BLaER1 treated with 17β-estradiol and CSF1 and Interleukin-3, amounts not matched to agents 10 nM and 100 nM (cell line): ENCODE data around the gene ELMOD1.
A peak's percentile ranks its signal among the peaks of the same experiment; 100 is the strongest.

Experiments
- H3K27ac ChIP-seq, 11 experiments: shearing (Covaris generic); formaldehyde crosslinking; 2 replicates each; pipeline ENCODE4 v1.8.1; 2022
- H3K27me3 ChIP-seq, 11 experiments: shearing (Covaris generic); formaldehyde crosslinking; 2 replicates each; pipeline ENCODE4 v1.8.1; 2022
- H3K36me3 ChIP-seq, 11 experiments: shearing (Covaris generic); formaldehyde crosslinking; 2 replicates each; pipeline ENCODE4 v1.8.1; 2022
- H3K4me1 ChIP-seq, 10 experiments: shearing (Covaris generic); formaldehyde crosslinking; 2 replicates each; pipeline ENCODE4 v1.8.1; 2022
- H3K4me2 ChIP-seq, 11 experiments: shearing (Covaris generic); formaldehyde crosslinking; 2 replicates each; pipeline ENCODE4 v1.8.1; 2022
- H3K4me3 ChIP-seq, 10 experiments: shearing (Covaris generic); formaldehyde crosslinking; 2 replicates each; pipeline ENCODE4 v1.8.1; 2022
- H3K9ac ChIP-seq, 11 experiments: shearing (Covaris generic); formaldehyde crosslinking; 2 replicates each; pipeline ENCODE4 v1.8.1; 2022
- H3K9me3 ChIP-seq, 11 experiments: shearing (Covaris generic); formaldehyde crosslinking; replicated peaks in 1 of 11; 2 replicates each; pipeline ENCODE4 v1.8.1; 2022
- H4K20me1 ChIP-seq, 11 experiments: shearing (Covaris generic); formaldehyde crosslinking; 2 replicates each; pipeline ENCODE4 v1.8.1; 2022
- Cebpa-rat ChIP-seq, 11 experiments: shearing (Covaris generic); IDR thresholded peaks; 2 replicates each; pipeline ENCODE4 v1.8.1; 2022

Gene ELMOD1

DNA sequence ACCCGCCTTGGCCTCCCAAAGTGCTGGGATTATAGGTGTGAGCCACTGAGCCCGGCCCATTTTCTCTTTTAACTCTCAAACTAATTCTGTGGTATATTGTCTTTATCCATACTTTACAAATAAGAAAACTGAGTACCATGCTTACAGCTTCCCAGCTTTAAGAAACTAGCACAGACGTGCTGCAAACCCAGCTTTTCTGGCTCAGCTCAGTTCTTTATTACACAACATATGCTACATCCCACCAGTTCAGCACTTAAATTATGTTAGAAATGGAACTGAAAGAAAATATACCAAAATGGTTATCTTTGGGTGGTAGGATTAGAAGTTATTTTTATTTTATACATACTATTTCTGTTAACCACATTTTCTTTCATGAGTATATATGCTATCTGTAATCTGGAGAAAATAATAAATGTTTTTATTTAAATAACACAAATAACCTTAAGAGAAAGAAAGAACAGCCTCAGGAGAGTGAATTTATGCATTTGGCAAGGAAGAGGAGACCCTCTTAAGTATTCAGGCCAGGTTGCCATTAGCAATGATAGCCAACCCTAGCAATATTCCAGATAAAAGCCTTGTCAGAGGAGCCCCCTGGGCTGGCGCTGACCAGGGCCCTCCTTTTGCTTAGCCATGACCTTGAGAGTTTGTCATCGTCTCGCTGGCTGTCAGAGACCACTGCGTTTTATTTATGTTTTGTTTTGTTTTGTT lies 87.1 kb downstream of the ELMOD1 start:
- Histone ChIP-seq H3K4me2 (no peak overlapping the region), H3K27me3 (no peaks in the 10 kb centered on the region), H3K27ac (no peak overlapping the region), H3K9me3 (no peaks in the 10 kb centered on the region), H3K4me1 (peaks cover 0 to 17% (median 0%) of the 10 kb centered on the region in 10 experiments; a peak in 8 of 20 replicates), H3K4me3 (no peak overlapping the region), H4K20me1 (no peaks in the 10 kb centered on the region), H3K9ac (no peak overlapping the region), H3K36me3 (no peaks in the 10 kb centered on the region)
- TF ChIP-seq Cebpa-rat (IDR thresholded peaks at IDR 0.05) = no peak

GRCh38 chr11:107678632-107678971 lies 87.7 kb downstream of the ELMOD1 start:
- Histone ChIP-seq H3K36me3 (no peaks in the 10 kb centered on the region), H3K9me3 (no peaks in the 10 kb centered on the region), H3K9ac (no peak overlapping the region), H3K27me3 (no peaks in the 10 kb centered on the region), H3K4me2 (no peak overlapping the region), H3K4me3 (no peak overlapping the region), H3K4me1 (peaks cover 0 to 22% (median 0%) of the 10 kb centered on the region in 10 experiments; a peak in 8 of 20 replicates), H3K27ac (no peak overlapping the region), H4K20me1 (no peaks in the 10 kb centered on the region)
- TF ChIP-seq Cebpa-rat (IDR thresholded peaks at IDR 0.05) = no peak

DNA sequence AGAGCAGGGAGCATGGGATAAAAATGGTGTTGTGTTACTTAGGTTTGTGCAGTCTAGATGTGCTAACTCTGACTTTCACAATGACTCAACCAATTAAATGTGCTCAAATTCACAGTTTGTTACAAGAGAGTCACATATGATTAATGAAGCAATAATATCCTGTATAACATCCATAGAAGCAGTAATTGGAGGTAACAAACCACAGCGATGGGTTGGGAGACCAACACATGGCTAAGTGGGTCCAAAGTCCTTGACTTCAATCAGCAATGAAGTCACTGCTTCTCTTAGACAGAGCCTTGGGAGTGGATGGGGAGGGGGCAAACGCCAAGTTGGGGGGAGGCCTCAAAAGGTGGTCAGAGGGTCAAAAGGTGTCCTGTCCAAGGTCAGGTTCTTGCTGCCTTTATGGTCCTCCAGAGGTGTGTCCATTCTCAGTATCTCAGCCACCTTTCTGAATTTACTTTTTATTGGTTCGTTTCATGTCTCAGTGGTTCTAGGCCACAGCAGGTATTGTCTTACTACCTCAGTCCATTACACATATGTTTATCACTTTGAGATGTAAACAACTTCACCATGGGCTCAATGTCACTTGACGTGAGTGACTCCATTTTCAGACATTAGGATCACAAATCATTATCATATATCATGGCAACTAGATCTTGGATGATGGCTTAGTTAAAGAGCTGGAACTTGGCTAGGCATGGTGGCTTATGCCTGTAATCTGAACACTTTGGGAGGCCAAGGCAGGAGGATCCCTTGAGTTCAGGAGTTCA lies 88.5 kb downstream of the ELMOD1 start:
- Histone ChIP-seq H3K36me3 (no peaks in the 10 kb centered on the region), H4K20me1 (no peaks in the 10 kb centered on the region), H3K9me3 (no peaks in the 10 kb centered on the region), H3K9ac (no peak overlapping the region), H3K4me2 (no peak overlapping the region), H3K27me3 (no peaks in the 10 kb centered on the region), H3K4me1 (peaks cover 0 to 28% (median 0%) of the 10 kb centered on the region in 10 experiments; a peak in 8 of 20 replicates), H3K4me3 (no peak overlapping the region), H3K27ac (no peak overlapping the region)
- TF ChIP-seq Cebpa-rat (IDR thresholded peaks at IDR 0.05) = no peak

DNA sequence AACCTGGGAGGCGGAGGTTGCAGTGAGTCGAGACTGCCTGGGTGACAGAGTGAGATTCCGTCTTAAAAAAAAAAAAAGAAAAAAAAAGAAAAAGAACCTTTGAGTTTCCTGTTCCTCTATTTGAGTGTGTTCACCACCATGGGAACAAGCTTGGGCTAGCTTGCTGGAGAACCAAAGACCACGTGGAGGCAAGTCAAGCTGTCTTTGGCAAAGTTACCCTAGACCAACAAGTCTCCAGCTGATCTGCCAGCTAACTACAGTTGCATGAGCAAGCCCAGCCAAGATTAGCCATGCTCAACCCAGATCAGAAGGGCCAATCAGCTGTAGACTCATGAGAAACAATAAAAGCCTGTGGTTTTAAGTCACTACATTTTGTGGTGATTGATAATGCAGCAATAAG lies 91.2 kb downstream of the ELMOD1 start:
- H3K4me1 ChIP-seq = peaks cover 0 to 28% (median 0%) of the 10 kb centered on the region in 10 experiments; a peak in 8 of 20 replicates
- peak overlapping the region in 5 of 11 experiments; percentile 2 to 74 (median 52); a peak in 9 of 22 replicates for H3K4me2 ChIP-seq
- no peak overlapping the region for H3K9ac ChIP-seq
- no peaks in the 10 kb centered on the region for H4K20me1 ChIP-seq
- no peaks in the 10 kb centered on the region for H3K27me3 ChIP-seq
- H3K36me3 ChIP-seq = no peaks in the 10 kb centered on the region
- peak overlapping the region in 3 of 11 experiments; percentile 24 to 44 (median 31); a peak in 3 of 22 replicates for H3K27ac ChIP-seq
- no peaks in the 10 kb centered on the region for H3K9me3 ChIP-seq
- TF ChIP-seq Cebpa-rat (IDR thresholded peaks at IDR 0.05) = no peak
- no peak overlapping the region for H3K4me3 ChIP-seq

- Histone ChIP-seq H3K4me3 (no peak overlapping the region), H3K4me2 (peak overlapping the region in 5 of 11 experiments; percentile 2 to 74 (median 52); a peak in 9 of 22 replicates), H3K27ac (peak overlapping the region in 4 of 11 experiments; percentile 17 to 44 (median 28); a peak in 5 of 22 replicates), H4K20me1 (no peaks in the 10 kb centered on the region), H3K36me3 (no peaks in the 10 kb centered on the region), H3K9ac (no peak overlapping the region), H3K27me3 (no peaks in the 10 kb centered on the region), H3K4me1 (peaks cover 0 to 28% (median 0%) of the 10 kb centered on the region in 10 experiments; a peak in 8 of 20 replicates), H3K9me3 (no peaks in the 10 kb centered on the region)
- TF ChIP-seq Cebpa-rat (IDR thresholded peaks at IDR 0.05) = no peak
These were observed 91.6 kb downstream of the ELMOD1 start for GRCh38 chr11:107682572-107682971.

DNA sequence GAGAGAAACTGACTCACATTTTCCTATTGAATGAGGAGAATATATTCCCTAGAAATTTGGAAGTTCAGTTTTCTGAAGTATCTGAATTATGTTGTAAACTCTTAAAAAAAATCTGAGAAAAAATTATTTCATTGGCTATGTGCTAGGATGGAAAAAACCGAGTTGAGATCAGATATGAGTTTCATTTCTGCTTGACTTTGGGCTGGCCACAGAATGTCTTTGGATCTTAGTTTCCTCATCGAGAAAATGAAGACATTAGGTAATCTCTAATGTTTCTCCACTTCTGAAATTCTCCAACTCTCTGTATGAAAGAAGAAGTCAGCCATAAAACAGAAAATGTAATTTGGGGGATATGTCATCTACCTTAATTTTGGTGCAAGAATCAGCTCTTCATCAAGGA lies 92.1 kb downstream of the ELMOD1 start:
- Histone ChIP-seq H3K4me1 (peaks cover 0 to 29% (median 0%) of the 10 kb centered on the region in 10 experiments; a peak in 8 of 20 replicates), H3K27ac (peak overlapping the region in 3 of 11 experiments; percentile 24 to 44 (median 31); a peak in 5 of 22 replicates), H3K27me3 (no peaks in the 10 kb centered on the region), H3K4me3 (no peak overlapping the region), H4K20me1 (no peaks in the 10 kb centered on the region), H3K9ac (no peak overlapping the region), H3K9me3 (no peaks in the 10 kb centered on the region), H3K36me3 (no peaks in the 10 kb centered on the region), H3K4me2 (peak overlapping the region in 5 of 11 experiments; percentile 2 to 74 (median 52); a peak in 7 of 22 replicates)
- no peak for TF ChIP-seq Cebpa-rat (IDR thresholded peaks at IDR 0.05)

GRCh38 chr11:107683807-107684206 lies 92.9 kb downstream of the ELMOD1 start:
- Histone ChIP-seq H3K4me1 (peaks cover 0 to 37% (median 3%) of the 10 kb centered on the region in 10 experiments; a peak in 9 of 20 replicates), H4K20me1 (no peaks in the 10 kb centered on the region), H3K9ac (no peak overlapping the region), H3K36me3 (no peaks in the 10 kb centered on the region), H3K4me2 (peak overlapping the region in 4 of 11 experiments; percentile 19 to 74 (median 60); a peak in 6 of 22 replicates), H3K4me3 (no peak overlapping the region), H3K27me3 (no peaks in the 10 kb centered on the region), H3K27ac (peak overlapping the region in 3 of 11 experiments; percentile 24 to 44 (median 31); a peak in 4 of 22 replicates), H3K9me3 (no peaks in the 10 kb centered on the region)
- TF ChIP-seq Cebpa-rat (IDR thresholded peaks at IDR 0.05) = no peak

DNA sequence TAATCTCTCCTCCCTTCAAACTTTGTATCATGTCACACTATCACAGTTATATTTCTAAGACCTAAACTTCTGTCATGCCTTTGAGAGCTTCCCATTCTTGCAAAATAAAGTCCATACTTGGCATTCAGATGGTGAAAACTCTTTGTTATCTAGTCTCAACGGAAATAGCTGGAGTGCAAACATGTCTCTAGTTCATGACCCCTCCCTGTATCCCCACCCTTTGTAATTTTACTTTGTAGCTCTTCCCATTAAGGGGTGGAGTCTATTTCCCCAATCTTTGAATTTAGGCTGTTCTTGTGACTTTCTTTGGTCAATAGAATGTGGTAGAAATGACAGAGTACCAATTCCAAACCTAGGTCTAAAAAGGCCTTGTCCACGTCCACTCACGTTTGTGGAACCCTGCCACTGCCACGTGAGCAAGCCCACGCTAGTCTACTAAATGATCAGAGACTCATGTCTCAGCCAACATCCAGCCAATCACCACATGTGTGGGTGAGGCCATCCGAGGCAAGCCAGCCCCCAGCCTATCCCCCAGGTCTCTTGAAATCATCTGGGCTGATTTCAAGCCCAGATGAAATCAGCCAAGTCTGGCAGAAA lies 97.5 kb downstream of the ELMOD1 start:
- H3K4me2 ChIP-seq = no peak overlapping the region

More for the DNA sequence above, 97.5 kb downstream of the ELMOD1 start:
- Histone ChIP-seq H3K9me3 (peaks cover 0 to 24% (median 15%) of the 10 kb centered on the region in 11 experiments; a peak in 16 of 22 replicates), H3K27ac (peak overlapping the region in 1 of 11 experiments; percentile 2; a peak in 1 of 22 replicates), H4K20me1 (no peaks in the 10 kb centered on the region), H3K4me3 (no peak overlapping the region), H3K9ac (no peak overlapping the region), H3K36me3 (no peaks in the 10 kb centered on the region), H3K27me3 (no peaks in the 10 kb centered on the region), H3K4me1 (peaks cover 0 to 42% (median 27%) of the 10 kb centered on the region in 10 experiments; a peak in 14 of 20 replicates)
- no peak for TF ChIP-seq Cebpa-rat (IDR thresholded peaks at IDR 0.05)
